Endothelial cell of umbilical vein (primary cell): ENCODE data around the gene NDUFS4. TPM values are rescaled to one million over a fixed set of nuclear protein-coding genes. Genes with fewer than 3 reads are reported as not detected.

Experiments
- BruUV-seq: library from RNA; stranded (reverse); fragments of 400-500 nt; replicated peaks from 2 replicates; lab custom pipeline; 2021; lab: Mats Ljungman, UMichigan
- CTCF ChIA-PET: fragments of 300-600, 350-600 bp; sonication (Branson Sonifier 250); formaldehyde crosslinking; loops from one replicate; lab custom pipeline; 2021; ENCODE audit warnings: antibody characterized with exemption, inconsistent platforms; lab: Charles Lee
- POLR2A ChIA-PET: fragments of 300-600, 350-600 bp; sonication (Branson Sonifier 250); formaldehyde crosslinking; loops from one replicate; lab custom pipeline; 2021; ENCODE audit warnings: antibody characterized with exemption, inconsistent platforms; lab: Charles Lee
- DNase-seq: peaks from one replicate; pipeline ENCODE4 v3.0.0-alpha.2; 2011; ENCODE audit warnings: low read depth, low spot score
- FAIRE-seq: peaks from 2 replicates; lab custom pipeline; 2011; peaks lifted over from hg19 to GRCh38; lab: Jason Lieb, UNC
- H2AFZ ChIP-seq: 2 replicates; pipeline ENCODE4 v1.6.0; 2012; ENCODE audit warnings: low read depth, low read length, control low read depth, inconsistent platforms
- H3K27ac ChIP-seq: 2 replicates; pipeline ENCODE4 v1.5.1; 2011; ENCODE audit warnings: low read depth, mild to moderate bottlenecking, control low read depth, low read length, moderate library complexity; ENCODE audit not compliant: insufficient read depth
- H3K27me3 ChIP-seq, 2 experiments: 2 replicates each; pipeline versions ENCODE4 v1.6.0 to v1.6.1; 2011; ENCODE audit warnings: low read length in 2 of 2, mixed read lengths in 1 of 2; ENCODE audit not compliant: control insufficient read depth in 2 of 2, insufficient read depth in 2 of 2
- H3K36me3 ChIP-seq, 2 experiments: 2 replicates in 1 of 2; 3 replicates in 1 of 2; pipeline ENCODE4 v1.5.1; 2011; ENCODE audit warnings: low read length in 2 of 2, mild to moderate bottlenecking in 1 of 2, moderate library complexity in 1 of 2; ENCODE audit not compliant: control insufficient read depth in 2 of 2, insufficient read depth in 2 of 2; ENCODE audit errors: extremely low read depth in 1 of 2
- H3K4me1 ChIP-seq: 3 replicates; pipeline ENCODE4 v1.5.1; 2011; ENCODE audit warnings: mild to moderate bottlenecking, low read length; ENCODE audit not compliant: control insufficient read depth, insufficient read depth; ENCODE audit errors: extremely low read depth
- H3K4me2 ChIP-seq: 2 replicates; pipeline ENCODE4 v1.6.1; 2011; ENCODE audit warnings: low read length, control low read depth, mixed read lengths; ENCODE audit not compliant: insufficient read depth
- H3K4me3 ChIP-seq, 3 experiments: fragments of 200-600 bp in 1 of 3; sonication (generic), shearing (Covaris generic) in 1 of 3; replicated peaks in 1 of 3; 2 replicates each; pipeline ENCODE4 v1.5.1; 2011 to 2016; ENCODE audit warnings: control low read depth in 3 of 3, low read length in 3 of 3, mild to moderate bottlenecking in 2 of 3, inconsistent platforms in 1 of 3, low read depth in 1 of 3, moderate library complexity in 1 of 3; ENCODE audit not compliant: insufficient read depth in 1 of 3
- H3K79me2 ChIP-seq: 2 replicates; pipeline ENCODE4 v1.6.0; 2012; ENCODE audit warnings: low read length, inconsistent platforms; ENCODE audit not compliant: control insufficient read depth, insufficient read depth
- H3K9ac ChIP-seq: replicated peaks from 2 replicates; pipeline ENCODE3; 2011; ENCODE audit warnings: low read length, control low read depth; ENCODE audit not compliant: insufficient read depth; ENCODE audit errors: extremely low read depth
- H3K9me1 ChIP-seq: replicated peaks from 3 replicates; pipeline ENCODE4 v1.6.0; 2011; ENCODE audit warnings: mild to moderate bottlenecking, low read length; ENCODE audit not compliant: control insufficient read depth, insufficient read depth; ENCODE audit errors: extremely low read depth
- H3K9me3 ChIP-seq: replicated peaks from 2 replicates; pipeline ENCODE4 v1.5.1; 2012; ENCODE audit warnings: low read length, inconsistent platforms; ENCODE audit not compliant: control insufficient read depth, insufficient read depth
- H4K20me1 ChIP-seq: replicated peaks from 2 replicates; pipeline ENCODE3; 2011; ENCODE audit warnings: mild to moderate bottlenecking, low read length; ENCODE audit not compliant: control insufficient read depth, insufficient read depth; ENCODE audit errors: extremely low read depth
- EZH2 ChIP-seq: IDR thresholded peaks from 2 replicates; pipeline ENCODE4 v1.6.1; 2012; ENCODE audit warnings: borderline replicate concordance, low read depth, mild to moderate bottlenecking, moderate library complexity, low read length, inconsistent platforms; ENCODE audit not compliant: severe bottlenecking
- FOS ChIP-seq: IDR thresholded peaks from 2 replicates; pipeline ENCODE4 v1.6.1; 2011; ENCODE audit warnings: mild to moderate bottlenecking, low read length, moderate library complexity, borderline replicate concordance; ENCODE audit not compliant: insufficient read depth
- GATA2 ChIP-seq: IDR thresholded peaks from 2 replicates; pipeline ENCODE4 v1.7.0; 2011; ENCODE audit warnings: low read depth, mild to moderate bottlenecking, moderate library complexity, mixed read lengths, low read length; ENCODE audit not compliant: insufficient read length, insufficient read depth
- JUN ChIP-seq: IDR thresholded peaks from 2 replicates; pipeline ENCODE4 v1.6.1; 2011; ENCODE audit warnings: borderline replicate concordance, low read depth; ENCODE audit not compliant: insufficient read length, insufficient read depth
- MYC ChIP-seq: IDR thresholded peaks from one replicate; pipeline ENCODE4 v1.6.1; 2011; ENCODE audit warnings: mild to moderate bottlenecking, low read depth, low read length
- POLR2A ChIP-seq: IDR thresholded peaks from 2 replicates; pipeline ENCODE4 v1.6.1; 2012; ENCODE audit warnings: low read depth, mild to moderate bottlenecking, control low read depth, low read length
- POLR2AphosphoS5 ChIP-seq: IDR thresholded peaks from 2 replicates; pipeline ENCODE4 v1.6.1; 2012; ENCODE audit warnings: low read depth, mild to moderate bottlenecking, control low read depth, low read length, moderate library complexity; ENCODE audit not compliant: insufficient read depth
- dilution Hi-C: fragments of 300-500 bp; cut with MboI; formaldehyde crosslinking; loops from one replicate; pipeline ENCODE4 v1.15.0; 2019; ENCODE audit warnings: low sequenced_read_pairs; ENCODE audit not compliant: extremely low pct_ligation_motif_present
- intact Hi-C: fragments of 100-400 bp; cut with micrococcal nuclease; formaldehyde crosslinking; loops from one replicate; pipeline ENCODE4 v1.10.0; 2022
- polyA plus RNA-seq, 4 experiments: library from polyadenylated mRNA; depleted of rRNA in 3 of 4; stranded (reverse) in 3 of 4; unstranded in 1 of 4; fragments of >200 nt; gene quantifications; 2 replicates each; pipeline versions ENCODE4 v1.2.1 to v1.2.3, GENCODE V29; 2011 to 2012; ENCODE audit warnings: missing spikeins in 1 of 4
- total RNA-seq: library from RNA; stranded (reverse); gene quantifications from 2 replicates; pipeline ENCODE4 v1.2.3, GENCODE V29; 2021
- TF ChIP-seq, protein P1 (sequence below): IDR thresholded peaks from 2 replicates; pipeline ENCODE4 v1.6.1; 2011; ENCODE audit not compliant: insufficient read depth, insufficient read length
- TF ChIP-seq, protein P2 (sequence below), 2 donors: IDR thresholded peaks; 1 replicate in 1 of 2; 2 replicates in 1 of 2; pipeline ENCODE4 v1.5.1; 2011; ENCODE audit warnings: low read length in 2 of 2, mild to moderate bottlenecking in 2 of 2, moderate library complexity in 2 of 2, control low read depth in 1 of 2, inconsistent platforms in 1 of 2, low read depth in 1 of 2; ENCODE audit not compliant: insufficient read depth in 1 of 2; ENCODE audit errors: extremely low read depth in 1 of 2

The NDUFS4 gene
- total and polyA plus RNA-seq, 2 donors (not counting 3 experiments of a cell fraction or from before 2014, with no cell fraction given) = 70.4 to 76.2 TPM

GRCh38 chr5:53554444-53554843, 6.0 kb upstream of the NDUFS4 start:
- TF ChIP-seq, protein P1, sequence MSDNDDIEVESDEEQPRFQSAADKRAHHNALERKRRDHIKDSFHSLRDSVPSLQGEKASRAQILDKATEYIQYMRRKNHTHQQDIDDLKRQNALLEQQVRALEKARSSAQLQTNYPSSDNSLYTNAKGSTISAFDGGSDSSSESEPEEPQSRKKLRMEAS = no peak
- TF ChIP-seq POLR2A (no peak), MYC (no peak), JUN (no peak), FOS (no peak), POLR2AphosphoS5 (no peak), EZH2 (no peak), GATA2 (no peak)
- TF ChIP-seq, protein P2, sequence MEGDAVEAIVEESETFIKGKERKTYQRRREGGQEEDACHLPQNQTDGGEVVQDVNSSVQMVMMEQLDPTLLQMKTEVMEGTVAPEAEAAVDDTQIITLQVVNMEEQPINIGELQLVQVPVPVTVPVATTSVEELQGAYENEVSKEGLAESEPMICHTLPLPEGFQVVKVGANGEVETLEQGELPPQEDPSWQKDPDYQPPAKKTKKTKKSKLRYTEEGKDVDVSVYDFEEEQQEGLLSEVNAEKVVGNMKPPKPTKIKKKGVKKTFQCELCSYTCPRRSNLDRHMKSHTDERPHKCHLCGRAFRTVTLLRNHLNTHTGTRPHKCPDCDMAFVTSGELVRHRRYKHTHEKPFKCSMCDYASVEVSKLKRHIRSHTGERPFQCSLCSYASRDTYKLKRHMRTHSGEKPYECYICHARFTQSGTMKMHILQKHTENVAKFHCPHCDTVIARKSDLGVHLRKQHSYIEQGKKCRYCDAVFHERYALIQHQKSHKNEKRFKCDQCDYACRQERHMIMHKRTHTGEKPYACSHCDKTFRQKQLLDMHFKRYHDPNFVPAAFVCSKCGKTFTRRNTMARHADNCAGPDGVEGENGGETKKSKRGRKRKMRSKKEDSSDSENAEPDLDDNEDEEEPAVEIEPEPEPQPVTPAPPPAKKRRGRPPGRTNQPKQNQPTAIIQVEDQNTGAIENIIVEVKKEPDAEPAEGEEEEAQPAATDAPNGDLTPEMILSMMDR (IDR thresholded peaks at IDR 0.05; ENCODE audit: extremely low read depth in 1 of 2, insufficient read depth in 1 of 2, low read depth in 1 of 2, low read length in 2 of 2) = no peak
- H4K20me1 ChIP-seq = no peaks in the 10 kb centered on the region
- H3K9ac ChIP-seq = no peak overlapping the region
- H3K9me3 ChIP-seq = peaks cover 2% of the 10 kb centered on the region
- no peaks in the 10 kb centered on the region for H3K36me3 ChIP-seq
- H3K4me3 ChIP-seq = no peak overlapping the region
- intact Hi-C loops (no loop called here), dilution Hi-C loops (no loop called here)
- no peaks in the 10 kb centered on the region for H3K4me1 ChIP-seq
- no peak overlapping the region for H2AFZ ChIP-seq
- ChIA-PET CTCF (no interaction called here), POLR2A (no interaction called here)
- DNase-seq = no peak
- no TSS peak for BruUV-seq
- no peaks in the 10 kb centered on the region for H3K9me1 ChIP-seq
- H3K27me3 ChIP-seq = peaks cover 3 to 43% of the 10 kb centered on the region in 2 experiments
- no peak overlapping the region for H3K4me2 ChIP-seq
- no peak for FAIRE-seq
- H3K79me2 ChIP-seq = no peaks in the 10 kb centered on the region
- no peak overlapping the region for H3K27ac ChIP-seq
